H9 (cell line): ENCODE measurements around the gene SH3GL1. TPM values are rescaled to one million over a fixed set of nuclear protein-coding genes. Genes with fewer than 3 reads are reported as not detected.
A peak's percentile ranks its signal among the peaks of the same experiment; 100 is the strongest.

ENCODE experiments used
- DNase-seq: peaks from one replicate; pipeline ENCODE4 v3.0.0-alpha.2; 2017
- H2AFZ ChIP-seq: one replicate; pipeline ENCODE4 v1.6.1; 2013; ENCODE audit warnings: mild to moderate bottlenecking, low read length, control low read depth, moderate library complexity
- H2AK5ac ChIP-seq: 2 replicates; pipeline ENCODE4 v1.6.1; 2013; ENCODE audit warnings: low read length, control low read depth, mixed read lengths; ENCODE audit not compliant: insufficient read length
- H2BK120ac ChIP-seq: one replicate; pipeline ENCODE4 v1.6.1; 2013; ENCODE audit warnings: low read depth, mild to moderate bottlenecking, low read length, control low read depth, inconsistent platforms; ENCODE audit not compliant: poor library complexity, severe bottlenecking
- H2BK12ac ChIP-seq: 2 replicates; pipeline ENCODE4 v1.6.1; 2013; ENCODE audit warnings: low read length, control low read depth, mixed read lengths, low read depth; ENCODE audit not compliant: insufficient read length
- H2BK15ac ChIP-seq: 2 replicates; pipeline ENCODE4 v1.6.1; 2013; ENCODE audit warnings: low read depth, low read length, control low read depth
- H2BK20ac ChIP-seq: one replicate; pipeline ENCODE4 v1.6.1; 2013; ENCODE audit warnings: low read depth, mild to moderate bottlenecking, low read length, control low read depth, inconsistent platforms; ENCODE audit not compliant: poor library complexity, severe bottlenecking
- H2BK5ac ChIP-seq: 2 replicates; pipeline ENCODE4 v1.6.1; 2013; ENCODE audit warnings: low read length, control low read depth, mixed read lengths; ENCODE audit not compliant: insufficient read length
- H3K14ac ChIP-seq: 2 replicates; pipeline ENCODE4 v1.6.1; 2013; ENCODE audit warnings: low read length, control low read depth; ENCODE audit not compliant: insufficient read depth
- H3K18ac ChIP-seq: 2 replicates; pipeline ENCODE4 v1.6.1; 2013; ENCODE audit warnings: low read depth, mild to moderate bottlenecking, mixed read lengths, low read length, control low read depth; ENCODE audit not compliant: insufficient read length
- H3K23ac ChIP-seq: 2 replicates; pipeline ENCODE4 v1.6.1; 2013; ENCODE audit warnings: low read length, control low read depth, mixed read lengths, low read depth; ENCODE audit not compliant: insufficient read length
- H3K23me2 ChIP-seq: 2 replicates; pipeline ENCODE4 v1.6.1; 2013; ENCODE audit warnings: low read depth, mild to moderate bottlenecking, mixed read lengths, low read length, control low read depth; ENCODE audit not compliant: insufficient read length, poor library complexity, severe bottlenecking
- H3K27ac ChIP-seq: 2 replicates; pipeline ENCODE4 v1.5.1; 2013; ENCODE audit warnings: low read length, control low read depth, mixed read lengths, low read depth; ENCODE audit not compliant: insufficient read length
- H3K27me3 ChIP-seq: 2 replicates; pipeline ENCODE4 v1.6.1; 2013; ENCODE audit warnings: low read length, control low read depth, inconsistent platforms; ENCODE audit not compliant: insufficient read depth
- H3K4ac ChIP-seq: 2 replicates; pipeline ENCODE4 v1.6.1; 2013; ENCODE audit warnings: low read depth, mild to moderate bottlenecking, control low read depth, inconsistent platforms, low read length, moderate library complexity
- H3K4me1 ChIP-seq: 2 replicates; pipeline ENCODE4 v1.6.1; 2013; ENCODE audit warnings: low read length, control low read depth, inconsistent platforms; ENCODE audit not compliant: insufficient read depth
- H3K4me2 ChIP-seq: 2 replicates; pipeline ENCODE4 v1.6.1; 2013; ENCODE audit warnings: low read length, control low read depth, mixed read lengths; ENCODE audit not compliant: insufficient read length, insufficient read depth
- H3K56ac ChIP-seq: 2 replicates; pipeline ENCODE4 v1.6.1; 2013; ENCODE audit warnings: low read depth, mild to moderate bottlenecking, mixed read lengths, low read length, control low read depth; ENCODE audit not compliant: insufficient read length
- H3K79me1 ChIP-seq: 2 replicates; pipeline ENCODE4 v1.6.1; 2013; ENCODE audit warnings: low read depth, mild to moderate bottlenecking, moderate library complexity, low read length, control low read depth, inconsistent platforms; ENCODE audit not compliant: insufficient read depth, poor library complexity, severe bottlenecking
- H3K79me2 ChIP-seq: 2 replicates; pipeline ENCODE4 v1.6.1; 2013; ENCODE audit warnings: low read length, control low read depth, inconsistent platforms; ENCODE audit not compliant: insufficient read depth
- H3K9ac ChIP-seq: 2 replicates; pipeline ENCODE4 v1.6.1; 2013; ENCODE audit warnings: low read length, control low read depth, mixed read lengths; ENCODE audit not compliant: insufficient read length; ENCODE audit errors: extremely low read depth
- H3K9me3 ChIP-seq: one replicate; pipeline ENCODE4 v1.6.1; 2013; ENCODE audit warnings: low read depth, low read length, inconsistent platforms; ENCODE audit not compliant: control insufficient read depth
- H3T11ph ChIP-seq: one replicate; pipeline ENCODE4 v1.6.1; 2013; ENCODE audit warnings: mild to moderate bottlenecking, low read length, control low read depth, inconsistent platforms
- H4K20me1 ChIP-seq: one replicate; pipeline ENCODE4 v1.6.1; 2013; ENCODE audit not compliant: control insufficient read depth, insufficient read length, insufficient read depth
- H4K5ac ChIP-seq: 2 replicates; pipeline ENCODE4 v1.6.1; 2013; ENCODE audit warnings: low read depth, mild to moderate bottlenecking, mixed read lengths, low read length, control low read depth; ENCODE audit not compliant: insufficient read length
- H4K8ac ChIP-seq: replicated peaks from 2 replicates; pipeline ENCODE4 v1.6.1; 2013; ENCODE audit warnings: low read length, control low read depth, mixed read lengths, low read depth; ENCODE audit not compliant: insufficient read length
- H4K91ac ChIP-seq: 2 replicates; pipeline ENCODE4 v1.6.1; 2013; ENCODE audit warnings: low read depth, mild to moderate bottlenecking, moderate library complexity, mixed read lengths, low read length, control low read depth; ENCODE audit not compliant: insufficient read length
- H3K27ac Mint-ChIP-seq, 3 experiments: 2 replicates in 2 of 3; 3 replicates in 1 of 3; pipeline ENCODE4 v1.8.0; 2020 to 2021; ENCODE audit warnings: mixed read lengths in 3 of 3, mild to moderate bottlenecking in 1 of 3, moderate library complexity in 1 of 3
- H3K27me3 Mint-ChIP-seq: 2 replicates; pipeline ENCODE4 v1.8.0; 2021; ENCODE audit warnings: low read depth, mild to moderate bottlenecking, moderate library complexity, mixed read lengths
- H3K36me3 Mint-ChIP-seq, 3 experiments: 2 replicates in 2 of 3; 3 replicates in 1 of 3; pipeline ENCODE4 v1.8.0; 2020 to 2021; ENCODE audit warnings: low read depth in 3 of 3, mixed read lengths in 3 of 3; ENCODE audit not compliant: insufficient read depth in 1 of 3
- H3K4me1 Mint-ChIP-seq, 2 experiments: 2 replicates each; pipeline ENCODE4 v1.8.0; 2020; ENCODE audit warnings: mixed read lengths in 2 of 2
- H3K4me3 Mint-ChIP-seq, 2 experiments: 2 replicates in 1 of 2; 3 replicates in 1 of 2; pipeline ENCODE4 v1.8.0; 2020 to 2021; ENCODE audit warnings: mild to moderate bottlenecking in 2 of 2, mixed read lengths in 2 of 2, moderate library complexity in 1 of 2
- H3K9me3 Mint-ChIP-seq, 2 experiments: 2 replicates in 1 of 2; 3 replicates in 1 of 2; pipeline ENCODE4 v1.8.0; 2020; ENCODE audit warnings: mild to moderate bottlenecking in 2 of 2, mixed read lengths in 2 of 2, moderate library complexity in 1 of 2
- CTCF ChIP-seq: fragments of 200-600 bp; sonication (generic); conservative IDR thresholded peaks from 3 replicates; pipeline ENCODE4 v1.8.0; 2021; ENCODE audit warnings: antibody characterized with exemption, mild to moderate bottlenecking
- WGBS: extraction: QIAGEN DNeasy Blood & Tissue Kit; methylation state at CpG from one replicate; pipeline ENCODE4 v1.1.7; 2013; ENCODE audit warnings: missing lambda C conversion rate, low lambda C conversion rate, mixed read lengths; ENCODE audit not compliant: insufficient read length; ENCODE audit errors: extremely low coverage; 5-methylcytosine and 5-hydroxymethylcytosine counted together
- total RNA-seq: library from RNA; stranded (reverse); gene quantifications from 2 replicates; pipeline ENCODE4 v1.2.1, GENCODE V29; 2021

SH3GL1 gene
- total RNA-seq, 1 experiment from 2014 or later, result 85.5 TPM

DNA sequence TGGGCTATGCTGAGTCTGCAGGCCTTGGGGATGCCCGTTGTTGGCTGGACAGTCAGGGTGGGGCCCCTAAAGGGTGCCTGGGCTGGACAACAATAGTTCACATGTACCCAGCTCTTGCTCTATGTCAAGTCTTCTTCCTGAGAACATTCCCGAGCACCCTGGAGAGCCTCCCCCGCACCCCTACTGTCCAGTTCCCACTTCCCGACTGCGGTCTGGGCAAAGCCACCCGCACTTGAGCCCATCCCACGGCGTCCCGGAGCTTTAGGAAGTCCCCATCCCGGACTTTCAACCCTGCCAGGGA, 58.1 kb downstream of the SH3GL1 start:
- Histone ChIP-seq H3K27ac (no peak overlapping the region), H3K56ac (no peak overlapping the region), H2AK5ac (no peak overlapping the region), H3K4ac (no peak overlapping the region; the same call in 1 of the 2 replicates), H2BK20ac (no peak overlapping the region), H3T11ph (no peak overlapping the region), H3K79me1 (no peaks in the 10 kb centered on the region), H3K27me3 (no peaks in the 10 kb centered on the region), H4K8ac (no peak overlapping the region), H3K4me1 (no peaks in the 10 kb centered on the region), H3K18ac (peak overlapping the region; percentile 86), H3K23me2 (peaks cover 18% of the 10 kb centered on the region), H2AFZ (no peak overlapping the region), H2BK5ac (no peak overlapping the region), H2BK12ac (no peak overlapping the region), H3K14ac (peak overlapping the region; percentile 87; the same call in 1 of the 2 replicates), H2BK120ac (no peak overlapping the region), H3K4me2 (peak overlapping the region; percentile 37), H3K79me2 (no peaks in the 10 kb centered on the region), H2BK15ac (no peak overlapping the region), H3K9me3 (no peaks in the 10 kb centered on the region), H3K9ac (peak overlapping the region; percentile 88), H4K20me1 (no peaks in the 10 kb centered on the region), H4K91ac (no peak overlapping the region), H3K23ac (no peak overlapping the region), H4K5ac (no peak overlapping the region)
- DNase-seq, result no peak
- H3K27ac Mint-ChIP-seq, result peak overlapping the region; percentile 83 to 98 (median 96); a peak in 6 of 7 replicates
- H3K4me3 Mint-ChIP-seq, result peak overlapping the region; percentile 85 to 92
- H3K9me3 Mint-ChIP-seq, result no peaks in the 10 kb centered on the region; a peak in 1 of 5 replicates
- peaks cover 15 to 21% of the 10 kb centered on the region in 2 experiments for H3K4me1 Mint-ChIP-seq
- peaks cover 9% of the 10 kb centered on the region for H3K27me3 Mint-ChIP-seq
- WGBS, result no CpG with 5 or more reads among the region's 10 CpGs
- peaks cover 11 to 18% (median 17%) of the 10 kb centered on the region in 3 experiments for H3K36me3 Mint-ChIP-seq
- TF ChIP-seq CTCF, result no peak
